Tongue (tissue), 2 donors: ENCODE data around the gene RB1. TPM values are rescaled to one million over a fixed set of nuclear protein-coding genes. Genes with fewer than 3 reads are reported as not detected.

Source experiments
- DNase-seq: peaks from one replicate; pipeline ENCODE4 v3.0.0-alpha.2; 2015
- total RNA-seq: library from RNA; depleted of rRNA; stranded (reverse); fragments of >200 nt; gene quantifications from one replicate; pipeline ENCODE4 v1.2.3, GENCODE V29; 2014

Gene RB1
- 55.8 TPM for total RNA-seq

DNA sequence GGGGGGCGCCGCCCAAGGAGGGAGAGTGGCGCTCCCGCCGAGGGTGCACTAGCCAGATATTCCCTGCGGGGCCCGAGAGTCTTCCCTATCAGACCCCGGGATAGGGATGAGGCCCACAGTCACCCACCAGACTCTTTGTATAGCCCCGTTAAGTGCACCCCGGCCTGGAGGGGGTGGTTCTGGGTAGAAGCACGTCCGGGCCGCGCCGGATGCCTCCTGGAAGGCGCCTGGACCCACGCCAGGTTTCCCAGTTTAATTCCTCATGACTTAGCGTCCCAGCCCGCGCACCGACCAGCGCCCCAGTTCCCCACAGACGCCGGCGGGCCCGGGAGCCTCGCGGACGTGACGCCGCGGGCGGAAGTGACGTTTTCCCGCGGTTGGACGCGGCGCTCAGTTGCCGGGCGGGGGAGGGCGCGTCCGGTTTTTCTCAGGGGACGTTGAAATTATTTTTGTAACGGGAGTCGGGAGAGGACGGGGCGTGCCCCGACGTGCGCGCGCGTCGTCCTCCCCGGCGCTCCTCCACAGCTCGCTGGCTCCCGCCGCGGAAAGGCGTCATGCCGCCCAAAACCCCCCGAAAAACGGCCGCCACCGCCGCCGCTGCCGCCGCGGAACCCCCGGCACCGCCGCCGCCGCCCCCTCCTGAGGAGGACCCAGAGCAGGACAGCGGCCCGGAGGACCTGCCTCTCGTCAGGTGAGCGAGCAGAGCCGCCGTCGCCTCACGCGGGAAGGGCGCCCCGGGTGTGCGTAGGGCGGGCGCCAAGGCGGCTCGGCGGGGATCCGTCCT, at the start of gene RB1:
Gene RB1, plus strand, starts transcription at position 393 of the 784 bp plus-strand sequence. Its CDS starts 162 bp downstream, at position 555.
- peak; percentile 95 for DNase-seq

GRCh38 chr13:48253849-48254248, 49.7 kb upstream of the RB1 start:
- no peak for DNase-seq

DNA sequence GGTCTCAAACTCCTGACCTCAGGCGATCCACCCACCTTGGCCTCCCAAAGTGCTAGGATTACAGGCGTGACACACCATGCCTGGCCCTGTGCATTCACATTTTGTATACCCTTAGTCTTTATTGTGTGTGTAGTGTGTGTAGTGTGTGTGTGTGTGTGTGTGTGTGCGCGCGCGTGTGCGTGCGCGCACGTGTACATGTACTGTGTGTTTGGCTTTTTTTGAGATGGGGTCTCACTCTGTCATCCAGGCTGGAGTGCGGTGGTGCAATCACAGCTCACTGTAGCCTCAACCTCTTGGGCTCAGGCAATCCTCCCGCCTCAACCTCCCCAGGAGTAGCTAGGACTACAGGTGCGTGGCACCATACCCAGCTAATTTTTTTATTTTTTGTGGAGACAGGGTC, 48.5 kb upstream of the RB1 start:
- DNase-seq, result no peak

DNA sequence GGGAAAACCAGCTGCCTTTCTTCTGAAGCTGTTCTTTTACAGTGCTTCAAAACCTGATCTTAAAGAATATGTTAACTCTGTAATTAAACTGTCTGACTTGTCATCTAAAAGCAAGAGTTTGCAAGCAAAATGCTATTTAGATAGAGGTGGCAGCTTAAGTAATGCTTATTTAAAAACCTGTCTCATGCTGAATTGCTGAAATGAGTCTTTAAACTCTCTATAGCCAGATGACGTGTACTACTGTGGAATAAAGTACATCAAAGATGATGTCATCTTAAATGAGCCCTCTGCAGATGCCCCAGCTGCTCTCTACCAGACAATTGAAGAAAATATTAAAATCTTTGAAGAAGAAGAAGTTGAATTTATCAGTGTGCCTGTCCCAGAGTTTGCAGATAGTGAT, 47.6 kb upstream of the RB1 start:
- no peak for DNase-seq

GRCh38 chr13:48258002-48258401, 45.5 kb upstream of the RB1 start:
- DNase-seq, result no peak

DNA sequence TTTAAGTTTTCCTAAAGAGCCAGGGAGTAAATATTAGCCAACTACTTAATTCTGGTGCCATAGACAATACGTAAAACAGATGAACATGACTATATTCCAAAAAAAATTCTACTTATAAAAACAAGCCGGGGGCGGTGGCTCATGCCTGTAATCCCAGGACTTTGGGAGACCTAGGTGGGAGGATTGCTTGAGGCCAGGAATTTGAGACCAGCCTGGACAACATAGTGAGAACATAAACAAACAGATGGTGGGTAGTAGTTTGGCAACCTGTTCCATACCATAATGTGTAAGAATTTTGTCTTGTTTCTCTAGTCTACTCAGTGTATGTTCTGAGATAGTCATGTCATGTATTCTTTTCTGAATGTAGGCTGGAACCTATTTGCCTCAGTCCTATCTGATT, 45.1 kb upstream of the RB1 start:
- DNase-seq, result no peak

GRCh38 chr13:48260970-48261369, 42.6 kb upstream of the RB1 start:
- no peak for DNase-seq

- DNase-seq, result no peak
Observed at GRCh38 chr13:48263196-48263595, 40.4 kb upstream of the RB1 start.

GRCh38 chr13:48264058-48264457, 39.5 kb upstream of the RB1 start:
- DNase-seq, result no peak

DNA sequence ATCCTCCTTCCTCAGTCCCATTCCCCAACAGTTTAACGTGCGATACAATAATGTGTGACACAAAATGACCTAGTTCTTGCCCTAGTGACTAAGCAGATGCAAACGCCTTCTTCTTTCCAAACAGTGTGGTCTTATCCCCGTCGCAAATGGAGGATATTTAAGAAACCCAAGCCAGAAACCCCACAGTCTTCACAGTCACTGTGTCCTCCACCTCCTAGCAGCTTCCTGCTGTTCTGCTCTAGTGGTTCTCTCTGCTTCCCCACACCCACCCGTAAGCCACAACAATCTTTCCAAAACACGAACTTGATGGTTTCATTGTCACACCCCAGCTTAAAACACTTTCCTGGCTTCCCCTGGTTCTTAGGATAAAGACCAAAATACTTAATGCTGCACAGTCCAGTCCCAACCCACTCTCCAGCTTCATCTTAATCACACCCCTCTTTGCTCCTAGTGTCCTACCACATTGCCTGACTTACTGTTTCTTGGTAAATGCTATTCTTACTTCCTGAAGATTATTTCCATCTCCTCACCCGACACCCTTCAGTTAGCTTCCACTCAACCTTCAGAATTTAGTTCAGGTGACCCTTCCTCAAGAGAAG, 38.2 kb upstream of the RB1 start:
- no peak for DNase-seq

- no peak for DNase-seq
Observed at GRCh38 chr13:48266150-48266549, 37.4 kb upstream of the RB1 start.

DNA sequence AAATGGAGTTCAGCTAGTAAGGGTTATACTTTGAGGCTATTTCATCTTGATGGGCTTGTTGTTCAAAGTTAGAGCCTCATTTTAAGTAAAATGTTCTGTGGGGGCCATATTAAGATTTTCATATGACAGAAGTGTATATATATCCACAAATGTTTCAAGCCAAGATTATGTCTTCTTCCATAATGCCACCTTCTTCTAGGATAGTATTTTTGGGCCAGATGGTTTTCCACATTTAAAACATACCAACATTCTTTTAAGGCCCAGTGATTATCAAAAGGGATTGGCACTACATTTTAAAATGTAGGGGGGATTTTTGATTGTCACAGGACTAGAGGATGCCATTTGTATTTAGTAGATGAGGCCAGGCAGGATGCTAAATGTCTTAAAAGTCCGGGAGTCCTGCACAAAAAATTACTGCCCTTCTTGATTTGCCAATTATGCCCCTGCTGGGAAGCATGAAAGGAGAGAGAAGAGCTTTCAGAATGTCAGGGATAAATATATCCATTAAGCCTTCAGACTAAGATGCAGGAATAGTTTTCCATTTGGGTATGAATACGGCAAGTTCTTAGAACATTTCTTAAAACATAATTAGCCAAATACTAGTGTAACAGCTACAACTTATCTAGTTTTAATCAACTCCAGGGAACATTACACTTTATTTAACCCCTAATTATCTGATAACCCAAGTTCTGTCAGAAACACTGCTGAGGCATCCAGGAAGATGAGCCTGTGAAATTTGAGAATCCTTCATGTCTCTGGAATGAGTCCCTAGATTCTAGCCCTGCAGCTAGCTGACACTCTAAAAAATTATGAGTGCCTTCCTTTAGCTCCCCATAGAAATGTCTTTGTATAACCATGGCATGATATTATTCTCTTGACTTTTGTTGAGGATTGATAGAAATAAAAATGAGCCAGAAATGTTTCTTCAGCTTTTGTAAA, 36.6 kb upstream of the RB1 start:
- no peak for DNase-seq

DNA sequence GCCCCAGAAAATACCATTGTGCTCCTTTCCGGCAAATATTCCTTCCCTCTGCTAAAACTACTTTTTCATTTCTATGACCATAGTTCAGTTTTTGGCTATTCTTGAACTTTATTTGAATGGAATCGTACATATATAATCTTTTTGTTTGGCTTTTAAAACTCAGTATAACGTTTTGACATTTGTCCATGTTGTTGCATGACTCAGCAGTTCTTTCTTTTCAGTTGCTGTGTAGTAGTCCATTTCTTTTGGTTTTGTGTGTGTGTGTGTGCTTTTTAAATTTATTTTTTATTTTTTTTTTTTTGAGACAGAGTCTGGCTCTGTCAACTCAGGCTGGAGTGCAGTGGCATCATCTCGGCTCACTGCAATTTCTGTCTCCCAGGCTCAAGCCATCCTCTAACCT, 35.5 kb upstream of the RB1 start:
- no peak for DNase-seq

DNA sequence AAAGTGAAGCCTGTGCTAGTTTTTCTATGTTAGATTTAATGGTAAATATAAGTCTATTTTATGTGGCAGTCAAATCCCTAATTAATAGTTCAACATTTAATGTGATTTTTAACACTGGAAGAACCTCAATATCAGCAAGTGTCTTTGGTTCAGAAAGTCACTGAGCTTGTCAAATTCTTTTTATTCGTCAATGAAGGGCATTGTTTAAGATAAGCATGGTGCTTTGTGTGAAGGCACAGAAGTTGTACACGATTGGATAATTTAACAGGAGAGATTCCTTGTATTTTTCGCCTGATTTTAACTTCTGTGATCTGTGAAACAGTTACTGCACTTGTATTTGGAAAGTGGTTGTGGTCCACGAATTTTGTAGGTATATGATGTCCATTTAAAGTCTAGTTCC, 30.2 kb upstream of the RB1 start:
- no peak for DNase-seq

- DNase-seq, result no peak
Observed at GRCh38 chr13:48275507-48275906, 28.0 kb upstream of the RB1 start.

- peak; percentile 5 for DNase-seq
Observed at GRCh38 chr13:48278806-48279205, 24.7 kb upstream of the RB1 start.

- no peak for DNase-seq
Observed at GRCh38 chr13:48281556-48281955, 22.0 kb upstream of the RB1 start.

- DNase-seq, result no peak
Observed at GRCh38 chr13:48291730-48292129, 11.8 kb upstream of the RB1 start.

DNA sequence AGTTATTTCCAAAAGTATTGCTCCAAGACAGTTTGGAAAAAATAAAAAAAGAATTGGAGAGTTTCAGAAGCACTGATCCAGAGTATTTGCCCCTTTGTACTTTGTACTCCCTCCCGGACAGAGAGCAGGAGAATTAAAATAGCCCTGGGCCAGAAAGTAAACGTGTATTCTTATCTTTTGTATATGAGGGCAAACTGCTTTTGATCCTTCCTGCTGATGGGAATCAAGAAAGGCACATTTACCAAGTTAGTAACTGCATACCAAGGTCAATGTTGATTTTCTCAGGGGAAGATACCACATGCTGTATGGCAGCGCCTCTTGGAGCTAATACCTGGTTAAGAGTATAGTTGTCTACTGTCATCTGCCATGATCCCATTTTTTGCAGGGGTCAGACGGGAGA, 10.9 kb upstream of the RB1 start:
- DNase-seq, result no peak

DNA sequence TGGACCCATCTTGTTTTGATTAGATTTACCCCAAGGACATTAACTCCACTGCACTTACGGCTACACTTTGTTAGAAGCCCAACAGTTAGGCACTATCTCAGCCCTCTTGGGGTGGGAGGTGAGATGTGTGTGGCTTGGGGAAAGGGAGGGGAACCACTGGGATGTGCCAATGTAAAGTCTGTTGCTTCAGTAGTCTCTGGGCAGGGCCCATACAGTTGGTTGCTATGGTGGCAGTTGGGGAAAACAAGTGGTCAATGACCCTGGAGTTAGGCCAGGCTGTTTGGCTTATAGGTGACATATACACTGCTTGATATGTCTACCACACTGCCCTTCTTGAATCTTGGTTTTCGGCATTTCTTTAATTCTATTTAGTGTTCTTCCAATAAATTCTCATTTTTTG, 8.9 kb upstream of the RB1 start:
- no peak for DNase-seq

DNA sequence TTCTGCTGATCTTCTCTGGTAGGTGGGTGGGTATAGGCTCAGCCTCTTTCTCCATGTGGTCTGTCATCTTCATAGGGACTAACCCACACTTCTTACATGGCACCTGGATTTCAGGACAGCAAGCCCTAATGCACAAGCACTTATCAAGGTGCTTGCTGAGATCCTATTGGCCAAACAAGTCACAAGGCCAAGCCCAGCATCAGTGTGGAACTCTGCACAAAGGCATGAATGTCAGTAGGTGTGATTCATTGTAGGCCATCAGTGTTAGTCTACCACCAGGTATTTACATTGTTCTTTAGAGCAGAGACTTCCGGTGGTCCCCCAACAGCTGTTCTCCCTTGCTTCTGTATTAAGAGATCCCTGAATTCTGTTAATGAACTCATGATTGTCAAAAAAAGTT, 8.3 kb upstream of the RB1 start:
- DNase-seq, result no peak

DNA sequence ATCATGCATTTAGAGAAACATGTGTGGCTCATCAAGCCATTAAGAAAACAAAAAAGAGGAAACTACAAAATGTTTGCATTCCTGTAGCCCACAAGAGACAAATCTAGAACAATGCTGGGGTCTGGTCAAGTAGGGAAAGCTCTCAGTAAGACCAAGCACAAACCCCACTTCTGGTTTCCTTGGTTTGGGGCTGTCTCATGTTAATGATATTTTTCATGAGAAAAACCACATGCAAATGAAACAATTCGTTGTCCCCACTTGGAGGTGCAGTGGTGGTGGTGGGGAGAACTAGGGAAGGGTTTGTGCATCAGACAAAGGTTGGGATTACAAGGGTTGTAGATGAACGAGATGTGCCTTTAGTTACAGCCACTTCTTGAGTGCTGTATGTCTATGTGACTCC, 7.0 kb upstream of the RB1 start:
- no peak for DNase-seq

DNA sequence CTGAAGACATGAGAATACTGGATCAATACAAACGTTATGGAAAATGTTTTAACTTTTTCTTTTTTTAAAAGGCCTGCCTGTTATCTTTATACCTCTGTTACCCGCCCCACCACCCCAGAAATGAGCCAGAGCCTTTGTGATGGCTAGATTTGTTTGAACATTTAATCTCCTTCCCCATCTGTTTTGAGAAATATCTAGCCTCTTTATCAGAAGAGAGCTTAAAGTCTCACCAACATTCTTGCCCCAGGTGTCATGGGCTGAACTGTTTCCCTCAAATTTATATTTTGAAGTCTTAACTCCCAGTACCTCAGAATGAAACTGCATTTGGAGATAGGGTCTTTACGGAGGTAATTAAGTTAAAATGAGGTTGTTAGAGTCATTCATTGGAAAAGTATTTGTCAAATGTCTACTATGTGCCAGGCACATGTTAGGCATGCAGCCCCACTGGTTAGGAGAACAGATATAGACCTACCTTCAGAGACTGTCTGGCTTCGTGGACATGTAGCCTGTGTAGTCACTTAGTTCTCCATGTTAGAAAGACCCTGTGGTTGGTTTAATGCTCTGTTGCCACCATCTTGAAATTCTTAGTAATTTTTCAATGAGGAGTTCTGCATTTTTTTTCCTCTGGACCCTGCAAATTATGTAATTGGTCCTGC, 6.3 kb upstream of the RB1 start:
- DNase-seq, result no peak
